Mucosa of rectum (tissue), 2 donors: ENCODE data around the gene COL23A1.

ENCODE experiments used
- H3K27ac ChIP-seq, 2 donors: one replicate each; pipeline ENCODE4 v1.7.0; 2013; ENCODE audit warnings: inconsistent platforms in 2 of 2, low read depth in 2 of 2, low read length in 2 of 2
- H3K27me3 ChIP-seq, 2 donors: one replicate each; pipeline ENCODE4 v1.7.0; 2013; ENCODE audit warnings: low read length in 2 of 2; ENCODE audit not compliant: control insufficient read depth in 2 of 2, insufficient read depth in 2 of 2
- H3K36me3 ChIP-seq, 2 donors: one replicate each; pipeline ENCODE4 v1.7.0; 2013; ENCODE audit warnings: low read length in 2 of 2; ENCODE audit not compliant: control insufficient read depth in 2 of 2, insufficient read depth in 2 of 2
- H3K4me1 ChIP-seq, 2 donors: one replicate each; pipeline ENCODE4 v1.7.0; 2013; ENCODE audit warnings: low read length in 2 of 2, mild to moderate bottlenecking in 1 of 2; ENCODE audit not compliant: control insufficient read depth in 2 of 2, insufficient read depth in 2 of 2
- H3K4me3 ChIP-seq, 2 donors: one replicate each; pipeline ENCODE4 v1.7.0; 2013; ENCODE audit warnings: low read length in 2 of 2
- H3K9ac ChIP-seq, 2 donors: one replicate each; pipeline ENCODE4 v1.7.0; 2013; ENCODE audit warnings: low read length in 2 of 2, low read depth in 1 of 2, mild to moderate bottlenecking in 1 of 2
- H3K9me3 ChIP-seq, 2 donors: one replicate each; pipeline ENCODE4 v1.7.0; 2013; ENCODE audit warnings: low read length in 2 of 2; ENCODE audit not compliant: control insufficient read depth in 2 of 2
- donor health status: healthy.
- donor health status: Normal muscosa, but diverticular disease.

The COL23A1 gene

GRCh38 chr5:178356431-178356872 is 233.7 kb downstream of the COL23A1 start:
- Histone ChIP-seq H3K36me3 (no peaks in the 10 kb centered on the region), H3K27me3 (peaks cover 2 to 3% of the 10 kb centered on the region in 2 donors), H3K9me3 (no peaks in the 10 kb centered on the region), H3K4me3 (no peak overlapping the region), H3K27ac (no peak overlapping the region), H3K9ac (no peak overlapping the region), H3K4me1 (peaks cover 0 to 3% of the 10 kb centered on the region in 2 donors)

- Histone ChIP-seq H3K9me3 (no peaks in the 10 kb centered on the region), H3K36me3 (no peaks in the 10 kb centered on the region), H3K4me1 (peaks cover 0 to 3% of the 10 kb centered on the region in 2 donors), H3K9ac (no peak overlapping the region), H3K27me3 (peaks cover 1 to 2% of the 10 kb centered on the region in 2 donors), H3K27ac (no peak overlapping the region), H3K4me3 (no peak overlapping the region)
Observed at GRCh38 chr5:178355671-178356070, 234.5 kb downstream of the COL23A1 start.

GRCh38 chr5:178353461-178353860 is 236.7 kb downstream of the COL23A1 start:
- H3K27ac ChIP-seq = no peak overlapping the region
- no peaks in the 10 kb centered on the region for H3K9me3 ChIP-seq
- H3K4me1 ChIP-seq = peaks cover 0 to 3% of the 10 kb centered on the region in 2 donors
- H3K9ac ChIP-seq = no peak overlapping the region
- no peaks in the 10 kb centered on the region for H3K36me3 ChIP-seq
- H3K27me3 ChIP-seq = peaks cover 0 to 2% of the 10 kb centered on the region in 2 donors
- no peak overlapping the region for H3K4me3 ChIP-seq

- no peak overlapping the region for H3K27ac ChIP-seq
- H3K4me1 ChIP-seq = peaks cover 0 to 3% of the 10 kb centered on the region in 2 donors
- no peaks in the 10 kb centered on the region for H3K36me3 ChIP-seq
- H3K4me3 ChIP-seq = no peak overlapping the region
- H3K27me3 ChIP-seq = peaks cover 0 to 1% of the 10 kb centered on the region in 2 donors
- no peaks in the 10 kb centered on the region for H3K9me3 ChIP-seq
- no peak overlapping the region for H3K9ac ChIP-seq
Observed at GRCh38 chr5:178352035-178352349, 238.2 kb downstream of the COL23A1 start.

GRCh38 chr5:178351221-178352034 is 238.8 kb downstream of the COL23A1 start:
- Histone ChIP-seq H3K9ac (no peak overlapping the region), H3K9me3 (no peaks in the 10 kb centered on the region), H3K4me3 (no peak overlapping the region), H3K4me1 (peaks cover 0 to under 1% of the 10 kb centered on the region in 2 donors), H3K27me3 (no peaks in the 10 kb centered on the region), H3K36me3 (no peaks in the 10 kb centered on the region), H3K27ac (no peak overlapping the region)

GRCh38 chr5:178350361-178351220 is 239.6 kb downstream of the COL23A1 start:
- H3K9ac ChIP-seq = no peak overlapping the region
- H3K4me3 ChIP-seq = no peak overlapping the region
- no peaks in the 10 kb centered on the region for H3K4me1 ChIP-seq
- H3K27ac ChIP-seq = no peak overlapping the region
- no peaks in the 10 kb centered on the region for H3K36me3 ChIP-seq
- no peaks in the 10 kb centered on the region for H3K9me3 ChIP-seq
- no peaks in the 10 kb centered on the region for H3K27me3 ChIP-seq

- Histone ChIP-seq H3K36me3 (no peaks in the 10 kb centered on the region), H3K4me1 (no peaks in the 10 kb centered on the region), H3K9ac (no peak overlapping the region), H3K27ac (no peak overlapping the region), H3K27me3 (no peaks in the 10 kb centered on the region), H3K4me3 (no peak overlapping the region), H3K9me3 (no peaks in the 10 kb centered on the region)
Observed at GRCh38 chr5:178349625-178350353, 240.4 kb downstream of the COL23A1 start.

- Histone ChIP-seq H3K4me1 (no peaks in the 10 kb centered on the region), H3K27me3 (no peaks in the 10 kb centered on the region), H3K4me3 (no peak overlapping the region), H3K9ac (no peak overlapping the region), H3K27ac (no peak overlapping the region), H3K36me3 (no peaks in the 10 kb centered on the region), H3K9me3 (no peaks in the 10 kb centered on the region)
Observed at GRCh38 chr5:178349075-178349511, 241.1 kb downstream of the COL23A1 start.

GRCh38 chr5:178348356-178349074 is 241.7 kb downstream of the COL23A1 start:
- no peaks in the 10 kb centered on the region for H3K9me3 ChIP-seq
- H3K4me3 ChIP-seq = no peak overlapping the region
- no peaks in the 10 kb centered on the region for H3K36me3 ChIP-seq
- H3K4me1 ChIP-seq = no peaks in the 10 kb centered on the region
- H3K27ac ChIP-seq = no peak overlapping the region
- H3K27me3 ChIP-seq = no peaks in the 10 kb centered on the region
- H3K9ac ChIP-seq = no peak overlapping the region
